ENCODE results near the gene NME9. TPM values are rescaled to one million over a fixed set of nuclear protein-coding genes. Genes with fewer than 3 reads are reported as not detected.

Gene NME9
- total and polyA plus RNA-seq, 4 donors = 2.8 to 11.4 (median 7.4) TPM

DNA sequence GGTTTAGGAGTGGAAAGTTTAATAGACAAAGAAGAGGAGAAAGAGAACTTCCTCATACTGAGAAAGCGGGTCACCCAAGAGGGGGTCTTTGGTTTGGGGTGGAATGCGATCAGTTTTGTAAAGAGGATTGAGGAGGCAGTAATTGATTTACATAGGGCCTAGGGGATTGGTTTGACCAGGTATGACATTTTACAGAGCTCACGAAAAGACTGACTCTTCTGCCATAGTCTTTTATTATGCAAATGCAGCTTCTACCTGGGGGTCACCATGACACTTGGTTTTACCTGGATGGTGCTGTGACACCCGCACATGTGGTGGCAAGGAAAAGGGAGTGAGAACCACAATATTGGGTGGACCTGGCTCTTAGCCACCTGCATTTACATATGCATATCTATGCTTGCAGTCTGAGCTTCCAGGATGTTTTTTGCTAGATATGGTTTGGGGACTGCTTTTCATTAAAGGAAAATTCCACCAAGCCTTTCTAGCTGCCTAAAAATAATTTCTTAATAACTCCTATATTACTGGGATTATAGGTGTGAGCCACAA is 6.9 kb upstream of the NME9 start:
- DNase-seq = no peak
- Histone ChIP-seq H3K9me3 (ENCODE audit: control insufficient read depth in 4 of 4, insufficient read depth in 3 of 4, low read length in 3 of 4) (no peaks in the 10 kb centered on the region), H3K36me3 (ENCODE audit: control insufficient read depth in 4 of 4, insufficient read depth in 4 of 4, low read length in 4 of 4) (no peaks in the 10 kb centered on the region), H3K27me3 (ENCODE audit: control insufficient read depth in 3 of 3, insufficient read depth in 3 of 3, low read length in 2 of 3) (no peaks in the 10 kb centered on the region), H3K27ac (ENCODE audit: low read depth in 1 of 2, low read length in 1 of 2) (no peak overlapping the region), H3K9ac (ENCODE audit: insufficient read depth in 1 of 2, low read length in 2 of 2) (no peak overlapping the region), H3K4me3 (no peak overlapping the region), H3K4me1 (ENCODE audit: control insufficient read depth in 5 of 5, insufficient read depth in 5 of 5, low read length in 5 of 5) (no peaks in the 10 kb centered on the region)
- TF ChIP-seq CTCF (IDR thresholded peaks at IDR 0.05; ENCODE audit: control extremely low read depth, extremely low read depth) = no peak
- 90 to 92% methylated on average over 4 of the region's 4 CpGs for WGBS, 2 donors
- no peak for ATAC-seq (ENCODE audit: insufficient read depth, low FRiP score)

DNA sequence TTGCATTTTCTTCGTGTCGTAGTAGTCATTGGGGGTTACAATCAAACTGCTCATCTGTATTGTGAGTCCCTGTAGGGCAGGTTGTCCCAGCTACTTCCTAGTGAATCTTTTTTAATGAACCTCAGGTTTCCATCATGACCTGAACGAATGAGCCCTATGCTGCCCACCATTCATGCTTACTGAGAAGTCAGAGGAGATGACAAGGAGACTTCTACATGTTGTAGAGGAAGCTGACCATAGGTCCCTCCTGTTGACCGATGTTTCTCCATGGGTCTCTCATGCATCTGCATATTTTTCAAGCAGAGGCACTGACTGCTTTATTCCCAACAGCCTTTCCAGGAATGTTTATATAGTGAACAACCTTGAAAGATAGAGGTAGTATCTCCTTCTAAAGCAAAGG is 5.0 kb upstream of the NME9 start:
- DNase-seq = no peak
- Histone ChIP-seq H3K27me3 (ENCODE audit: control insufficient read depth in 3 of 3, insufficient read depth in 3 of 3, low read length in 2 of 3) (no peaks in the 10 kb centered on the region), H3K4me1 (ENCODE audit: control insufficient read depth in 5 of 5, insufficient read depth in 5 of 5, low read length in 5 of 5) (peaks cover 0 to 4% (median 0%) of the 10 kb centered on the region in 5 donors), H3K4me3 (no peak overlapping the region), H3K27ac (ENCODE audit: low read depth in 1 of 2, low read length in 1 of 2) (no peak overlapping the region), H3K9ac (ENCODE audit: insufficient read depth in 1 of 2, low read length in 2 of 2) (peak overlapping the region in 1 of 2 donors; percentile 13), H3K9me3 (ENCODE audit: control insufficient read depth in 4 of 4, insufficient read depth in 3 of 4, low read length in 3 of 4) (no peaks in the 10 kb centered on the region), H3K36me3 (ENCODE audit: control insufficient read depth in 4 of 4, insufficient read depth in 4 of 4, low read length in 4 of 4) (no peaks in the 10 kb centered on the region)
- TF ChIP-seq CTCF (IDR thresholded peaks at IDR 0.05; ENCODE audit: control extremely low read depth, extremely low read depth) = no peak
- 80 to 93% methylated on average over 4 of the region's 4 CpGs for WGBS, 2 donors
- ATAC-seq (ENCODE audit: insufficient read depth, low FRiP score) = no peak

DNA sequence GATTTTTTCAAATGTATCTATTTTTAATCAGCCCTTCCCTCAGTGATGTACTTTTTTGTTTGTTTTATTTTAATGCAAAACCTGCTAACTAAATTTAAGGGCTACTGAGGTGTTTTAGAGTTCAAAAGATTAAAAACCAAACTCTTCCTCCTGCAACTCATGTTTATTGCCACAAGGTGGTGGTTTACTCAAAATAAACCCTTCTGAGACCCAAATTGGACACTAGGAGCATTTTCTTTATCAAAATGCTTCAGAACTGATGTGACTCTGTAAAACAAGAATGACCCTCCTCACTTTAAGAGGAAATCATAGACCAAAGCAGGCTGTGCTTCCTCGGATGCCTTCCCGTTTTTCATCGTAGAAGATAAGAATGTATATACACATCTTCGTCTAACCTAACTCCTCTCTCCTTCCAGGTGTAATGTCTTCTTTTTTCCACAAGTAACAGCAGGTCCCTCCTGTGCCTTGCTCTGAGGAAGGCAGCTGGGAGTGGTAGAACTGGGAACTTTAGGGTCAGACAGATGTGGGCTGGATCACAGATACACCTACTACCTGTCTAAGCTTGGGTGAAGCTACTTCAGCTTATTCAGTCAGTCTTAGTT is 2.9 kb upstream of the NME9 start:
- Histone ChIP-seq H3K4me1 (ENCODE audit: control insufficient read depth in 5 of 5, insufficient read depth in 5 of 5, low read length in 5 of 5) (peaks cover 0 to 14% (median 6%) of the 10 kb centered on the region in 5 donors), H3K9me3 (ENCODE audit: control insufficient read depth in 4 of 4, insufficient read depth in 3 of 4, low read length in 3 of 4) (no peaks in the 10 kb centered on the region), H3K9ac (ENCODE audit: insufficient read depth in 1 of 2, low read length in 2 of 2) (no peak overlapping the region), H3K36me3 (ENCODE audit: control insufficient read depth in 4 of 4, insufficient read depth in 4 of 4, low read length in 4 of 4) (no peaks in the 10 kb centered on the region), H3K27ac (ENCODE audit: low read depth in 1 of 2, low read length in 1 of 2) (no peak overlapping the region), H3K4me3 (no peak overlapping the region), H3K27me3 (ENCODE audit: control insufficient read depth in 3 of 3, insufficient read depth in 3 of 3, low read length in 2 of 3) (no peaks in the 10 kb centered on the region)
- DNase-seq (peak in 2 of 3 donors; percentile 46 to 51), ATAC-seq (ENCODE audit: insufficient read depth, low FRiP score) (no peak)
- peak; percentile 54 for TF ChIP-seq CTCF (IDR thresholded peaks at IDR 0.05; ENCODE audit: control extremely low read depth, extremely low read depth)
- 31 to 36% methylated on average over 4 of the region's 4 CpGs for WGBS, 2 donors
